HuH-7 (cell line): ENCODE data around the gene ATP5F1B.
"Not testable (repeated sequence)": the region's sequence is repeated elsewhere in the genome, so short reads cannot be mapped to it uniquely, and the experiment has no call there.

Experiments used
- DNase-seq: peaks from one replicate; pipeline ENCODE4 v3.0.0; 2011; ENCODE audit warnings: low spot score

Gene ATP5F1B

DNA sequence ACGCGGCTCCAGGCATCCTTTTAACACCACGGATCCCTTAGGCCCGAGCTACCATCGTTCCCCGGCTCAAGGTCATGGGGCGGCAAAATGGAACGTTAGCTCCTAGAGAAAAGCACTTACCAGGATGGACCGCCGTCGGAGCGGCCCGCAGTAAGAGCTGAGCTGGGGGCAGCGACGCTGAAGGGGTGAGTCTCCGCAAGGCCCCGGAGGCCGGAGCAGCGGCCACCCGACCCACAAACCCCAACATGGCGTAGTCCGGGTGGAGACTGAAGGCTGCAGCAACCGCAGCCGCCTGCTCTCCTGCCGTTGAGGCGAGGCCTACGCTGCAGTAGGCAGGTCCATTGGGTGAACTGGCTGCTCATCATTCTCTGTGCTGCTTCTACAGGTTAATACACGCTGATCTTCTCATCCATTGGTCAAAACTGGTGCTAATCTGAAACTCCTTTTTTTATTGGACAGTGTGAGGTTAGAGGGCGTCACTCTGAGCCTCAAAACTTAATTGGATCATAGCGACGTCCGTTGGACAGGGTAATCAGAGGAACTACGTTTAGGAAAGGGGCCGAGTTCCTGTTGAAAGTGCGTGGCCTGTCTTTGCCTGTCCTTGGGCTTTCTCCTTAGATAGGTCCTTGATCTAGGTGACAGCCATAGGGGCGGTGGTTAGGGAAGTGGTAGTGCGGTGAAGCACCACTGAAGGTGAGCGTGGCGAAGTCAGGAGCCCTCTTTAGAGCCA, at the start of gene ATP5F1B:
Gene ATP5F1B, minus strand, starts transcription at position 268 of the 730 bp plus-strand sequence. Its CDS starts 21 bp downstream, at position 247.
- DNase-seq, result peak; percentile 99

DNA sequence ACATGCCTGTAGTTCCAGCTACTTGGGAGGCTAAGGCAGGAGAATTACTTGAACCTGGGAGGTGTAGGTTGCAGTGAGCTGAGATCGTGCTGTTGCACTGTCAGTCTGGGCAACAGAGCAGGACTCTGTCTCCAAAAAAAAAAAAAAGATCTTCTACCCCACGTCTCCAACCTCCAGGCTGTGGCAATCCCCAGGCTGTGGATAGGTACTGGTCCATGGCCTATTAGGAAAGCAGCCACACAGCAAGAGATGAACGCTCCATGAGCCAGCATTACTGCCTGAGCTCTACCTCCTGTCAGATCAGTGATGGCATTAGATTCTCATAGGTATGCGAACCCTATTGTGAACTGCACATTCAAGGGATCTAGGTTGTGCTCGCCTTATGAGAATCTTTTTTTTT, 48.4 kb upstream of the ATP5F1B start:
- no peak for DNase-seq

DNA sequence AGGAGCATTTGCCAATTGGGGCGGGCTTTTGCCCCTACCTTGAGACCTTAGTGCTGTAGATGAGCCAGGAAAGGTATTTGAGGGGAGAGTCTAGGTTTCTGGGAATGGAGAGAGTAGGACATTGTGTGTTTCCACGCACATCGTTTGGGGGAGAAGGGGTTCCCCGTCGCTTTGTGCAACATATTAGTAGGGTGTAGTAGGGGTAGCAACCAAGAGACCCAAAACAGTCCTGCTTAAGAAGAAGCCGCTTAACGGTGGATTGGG, 43.0 kb upstream of the ATP5F1B start:
- DNase-seq, result no peak

- DNase-seq, result peak; percentile 88
Observed at GRCh38 chr12:56688129-56688845, 42.5 kb upstream of the ATP5F1B start, which contains the start of gene PTGES3. PTGES3 (minus strand) TSS chr12:56688284; CDS start chr12:56687999, 285 bp downstream.

- peak; percentile 18 for DNase-seq
Observed at GRCh38 chr12:56687223-56688128, 41.7 kb upstream of the ATP5F1B start.

GRCh38 chr12:56684745-56685359, 39.1 kb upstream of the ATP5F1B start:
- no peak for DNase-seq

DNA sequence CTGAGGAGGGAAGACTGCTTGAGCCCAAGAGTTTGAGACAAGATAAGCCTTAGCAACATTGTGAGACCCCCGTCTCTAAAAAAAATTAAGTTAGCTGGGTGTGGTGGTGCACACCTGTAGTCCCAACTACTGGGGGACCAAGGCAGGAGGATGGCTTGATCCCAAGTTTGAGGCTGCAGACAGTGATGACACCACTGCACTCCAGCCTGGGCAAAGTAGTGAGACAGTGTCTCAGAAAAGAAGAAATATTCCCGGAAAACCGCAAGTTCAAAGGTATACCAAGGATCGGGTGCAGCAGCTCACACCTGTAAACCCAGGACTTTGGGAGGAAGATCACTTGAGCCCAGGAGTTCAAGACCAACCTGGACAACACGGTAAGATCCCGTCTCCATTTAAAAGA, 36.5 kb upstream of the ATP5F1B start:
- no peak for DNase-seq

DNA sequence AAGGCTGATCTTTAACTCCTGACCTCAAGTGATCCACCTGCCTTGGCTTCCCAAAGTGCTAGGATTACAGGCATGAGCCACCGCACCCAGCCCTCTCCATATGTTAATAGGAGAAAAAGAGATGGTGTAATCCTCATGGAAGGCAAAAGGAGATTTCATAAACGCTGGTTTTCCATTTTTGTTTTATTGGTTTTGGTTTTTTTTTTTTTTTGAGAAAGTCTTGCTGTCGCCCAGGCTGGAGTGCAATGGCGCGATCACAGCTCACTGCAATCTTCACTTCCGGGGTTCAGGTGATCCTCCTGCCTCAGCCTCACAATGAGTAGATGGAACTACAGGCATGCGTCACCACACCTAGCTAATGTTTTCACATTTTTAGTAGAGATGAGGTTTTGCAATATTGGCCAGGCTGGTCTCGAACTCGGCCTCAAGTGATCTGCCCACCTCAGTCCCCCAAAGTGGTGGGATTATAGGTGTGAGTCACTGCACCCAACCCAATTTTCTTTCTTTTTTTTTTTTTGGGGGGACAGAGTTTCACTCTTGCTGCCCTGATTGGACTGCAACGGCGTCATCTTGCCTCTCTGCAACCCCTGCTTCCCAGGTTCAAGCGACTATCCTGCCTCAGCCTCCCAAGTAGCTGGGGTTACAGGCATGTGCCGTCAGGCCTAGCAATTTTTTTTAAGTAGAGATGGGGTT, 34.2 kb upstream of the ATP5F1B start:
- DNase-seq, result no peak

DNA sequence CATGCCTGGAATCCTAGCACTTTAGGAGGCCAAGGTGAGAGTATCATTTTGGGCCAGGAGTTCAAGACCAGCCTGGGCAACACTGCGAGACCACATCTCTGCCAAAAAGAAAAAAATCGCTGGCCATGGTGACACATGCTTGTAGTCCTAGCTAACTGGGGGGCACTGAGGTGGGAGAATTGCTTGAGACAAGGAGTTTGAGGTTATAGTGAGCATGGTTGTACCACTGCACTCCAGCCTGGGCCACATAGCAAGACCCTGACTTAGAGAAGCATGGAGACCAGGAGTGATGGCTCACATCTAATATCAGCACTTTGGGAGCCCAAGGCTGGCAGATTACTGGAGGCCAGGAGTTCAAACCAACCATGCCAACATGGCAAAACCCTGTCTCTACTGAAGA, 33.1 kb upstream of the ATP5F1B start:
- no peak for DNase-seq

- DNase-seq, result no peak
Observed at GRCh38 chr12:56677680-56678079, 31.9 kb upstream of the ATP5F1B start.

DNA sequence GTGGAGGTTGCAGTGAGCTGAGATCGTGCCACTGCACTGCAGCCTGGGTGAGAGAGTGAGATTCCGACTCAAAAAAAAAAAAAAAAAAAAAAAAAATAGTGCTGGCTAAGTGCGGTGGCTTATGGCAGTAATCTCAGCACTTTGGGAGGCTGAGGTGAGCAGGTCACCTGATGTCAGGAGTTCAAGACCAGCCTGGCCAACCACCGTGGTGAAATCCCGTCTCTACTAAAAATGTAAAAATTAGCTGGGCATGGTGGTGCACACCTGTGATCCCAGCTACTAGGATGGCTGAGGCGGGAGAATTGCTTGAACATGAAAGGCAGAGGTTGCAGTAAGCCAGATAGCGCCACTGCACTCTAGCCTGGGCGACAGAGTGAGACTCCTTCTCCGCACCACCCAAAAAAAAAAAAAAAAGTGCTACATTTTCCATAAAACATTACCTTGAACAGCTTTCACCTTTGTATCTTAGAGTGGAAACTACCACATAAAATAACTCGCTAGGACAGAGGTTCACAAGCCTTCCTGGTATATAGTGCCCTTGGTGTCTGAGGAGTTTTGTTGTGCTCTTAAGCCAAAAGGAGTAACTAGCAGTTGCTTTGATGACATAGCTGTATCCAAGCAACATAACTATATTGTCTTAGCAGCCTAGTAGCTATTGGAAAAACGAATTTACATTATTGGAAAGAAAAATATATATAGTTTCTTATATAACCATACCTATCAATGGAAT, 31.2 kb upstream of the ATP5F1B start:
- no peak for DNase-seq

GRCh38 chr12:56671608-56672007, 25.8 kb upstream of the ATP5F1B start:
- no peak for DNase-seq

DNA sequence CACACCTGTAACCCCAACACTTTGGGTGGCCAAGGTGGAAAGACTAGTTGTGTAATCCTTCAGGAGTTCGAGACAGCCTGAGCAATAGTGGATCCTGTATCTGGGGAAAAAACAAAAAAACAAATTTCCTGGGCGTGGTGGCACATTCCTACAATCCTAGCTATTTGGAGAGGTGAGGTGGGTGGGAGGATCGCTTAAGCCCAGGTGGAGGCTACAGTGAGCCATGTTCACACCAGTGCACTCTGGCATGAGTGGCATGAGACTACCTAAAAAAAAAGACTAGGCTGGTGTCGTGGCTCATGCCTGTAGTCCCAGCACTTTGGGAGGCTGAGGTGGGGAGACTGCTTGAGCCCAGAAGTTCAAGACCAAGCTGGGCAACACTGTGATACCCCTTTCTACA, 25.1 kb upstream of the ATP5F1B start:
- no peak for DNase-seq

GRCh38 chr12:56668197-56668457, 22.3 kb upstream of the ATP5F1B start:
- no peak for DNase-seq

- no peak for DNase-seq
Observed at GRCh38 chr12:56661979-56662638, 16.3 kb upstream of the ATP5F1B start.

- DNase-seq, result no peak
Observed at GRCh38 chr12:56661560-56661959, 15.8 kb upstream of the ATP5F1B start.

DNA sequence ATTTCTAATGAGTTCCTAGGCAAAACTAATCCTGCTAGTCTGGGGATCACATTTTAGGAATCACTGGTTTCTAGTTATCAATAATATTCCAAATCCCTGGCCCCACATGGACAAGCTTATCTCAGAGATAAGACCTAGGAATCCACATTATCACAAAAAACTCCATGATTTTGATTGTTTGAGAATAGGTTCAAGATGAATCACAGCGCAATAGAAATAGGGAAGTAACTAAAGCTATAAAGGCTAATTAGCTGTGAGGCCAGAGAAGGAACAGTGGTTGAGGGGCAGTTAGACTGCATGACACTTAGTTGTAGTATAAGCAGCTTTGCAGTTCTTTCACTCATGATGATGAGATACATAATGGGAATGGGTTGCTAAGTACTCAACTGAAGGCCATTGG, 13.1 kb upstream of the ATP5F1B start:
- no peak for DNase-seq

GRCh38 chr12:56657416-56658379, 11.9 kb upstream of the ATP5F1B start:
- no peak for DNase-seq

GRCh38 chr12:56653781-56654180, 8.0 kb upstream of the ATP5F1B start:
- DNase-seq, result not testable (repeated sequence)
